Activated gamma-delta T cell treated with anti-CD3 and anti-CD28 coated beads, Interleukin-2, amount 50 U/mL, for 16 hours (primary cell): Measurements from ENCODE around the gene MT1M.
"Not testable (repeated sequence)": the region's sequence is repeated elsewhere in the genome, so short reads cannot be mapped to it uniquely, and the experiment has no call there.

ENCODE experiments used
- DNase-seq: peaks from one replicate; pipeline ENCODE4 v3.0.0-alpha.2; 2020; ENCODE audit warnings: low read depth

Gene MT1M

GRCh38 chr16:56632156-56632847 is at the start of gene MT1M:
TSS of gene MT1M (plus strand) at chr16:56632659. CDS start at chr16:56632732, 73 bp downstream.
- DNase-seq = no peak

DNA sequence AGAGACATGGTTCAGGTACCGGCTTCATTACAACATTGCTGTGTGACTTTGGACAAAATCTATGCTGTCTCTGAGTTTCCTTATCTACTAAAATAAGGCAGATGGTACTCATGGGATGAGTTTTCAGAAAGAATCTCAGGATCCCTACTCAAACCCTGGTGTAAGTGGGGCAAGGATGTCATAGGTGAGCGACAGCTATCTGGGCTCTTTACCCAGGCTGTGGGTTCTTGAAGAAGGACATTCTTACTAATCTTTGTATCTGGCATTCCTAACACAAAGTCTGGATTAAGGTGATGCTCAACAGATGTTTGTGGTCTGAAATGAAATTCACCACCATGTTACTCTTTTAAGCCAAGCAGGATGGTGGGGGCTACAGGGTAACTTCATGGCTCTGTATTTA is 49.5 kb upstream of the MT1M start:
- not testable (repeated sequence) for DNase-seq

- DNase-seq = no peak
Measured at GRCh38 chr16:56583351-56584168, 48.9 kb upstream of the MT1M start.

DNA sequence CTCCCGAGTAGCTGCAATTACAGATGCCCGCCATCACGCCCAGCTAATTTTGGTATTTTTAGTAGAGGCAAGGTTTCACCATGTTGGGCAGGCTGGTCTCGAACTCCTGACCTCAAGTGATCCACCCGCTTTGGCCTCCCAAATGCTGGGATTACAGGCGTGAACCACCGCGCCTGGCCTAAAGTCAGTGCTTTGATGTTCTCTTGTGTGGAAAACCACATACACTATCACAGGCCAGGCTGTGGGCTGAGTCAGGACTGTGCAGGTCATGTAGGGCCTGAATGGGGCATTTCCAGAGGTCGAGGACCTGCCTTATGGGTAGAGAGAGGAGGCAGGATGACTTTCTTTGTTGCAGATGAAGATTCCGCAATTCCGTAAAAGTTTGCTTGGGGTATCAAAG is 48.2 kb upstream of the MT1M start:
- DNase-seq = no peak

DNA sequence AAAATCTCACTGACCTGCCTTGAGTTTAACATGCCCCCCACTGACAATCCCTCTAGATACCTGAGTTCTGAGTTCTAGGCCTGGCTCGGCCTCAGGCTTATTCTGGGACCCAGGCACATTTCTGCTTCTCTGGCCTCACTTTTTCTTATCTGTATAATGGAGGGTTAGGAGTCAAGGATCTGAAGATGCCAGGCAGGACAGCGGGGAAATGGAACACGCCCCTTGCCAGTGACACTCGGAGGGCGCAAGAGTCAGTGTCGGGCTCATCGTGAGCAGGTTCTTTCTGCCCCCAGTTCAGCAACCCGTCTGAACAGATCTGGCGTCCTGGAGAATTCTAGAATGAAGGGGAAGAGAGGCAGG is 43.7 kb upstream of the MT1M start:
- no peak for DNase-seq

DNA sequence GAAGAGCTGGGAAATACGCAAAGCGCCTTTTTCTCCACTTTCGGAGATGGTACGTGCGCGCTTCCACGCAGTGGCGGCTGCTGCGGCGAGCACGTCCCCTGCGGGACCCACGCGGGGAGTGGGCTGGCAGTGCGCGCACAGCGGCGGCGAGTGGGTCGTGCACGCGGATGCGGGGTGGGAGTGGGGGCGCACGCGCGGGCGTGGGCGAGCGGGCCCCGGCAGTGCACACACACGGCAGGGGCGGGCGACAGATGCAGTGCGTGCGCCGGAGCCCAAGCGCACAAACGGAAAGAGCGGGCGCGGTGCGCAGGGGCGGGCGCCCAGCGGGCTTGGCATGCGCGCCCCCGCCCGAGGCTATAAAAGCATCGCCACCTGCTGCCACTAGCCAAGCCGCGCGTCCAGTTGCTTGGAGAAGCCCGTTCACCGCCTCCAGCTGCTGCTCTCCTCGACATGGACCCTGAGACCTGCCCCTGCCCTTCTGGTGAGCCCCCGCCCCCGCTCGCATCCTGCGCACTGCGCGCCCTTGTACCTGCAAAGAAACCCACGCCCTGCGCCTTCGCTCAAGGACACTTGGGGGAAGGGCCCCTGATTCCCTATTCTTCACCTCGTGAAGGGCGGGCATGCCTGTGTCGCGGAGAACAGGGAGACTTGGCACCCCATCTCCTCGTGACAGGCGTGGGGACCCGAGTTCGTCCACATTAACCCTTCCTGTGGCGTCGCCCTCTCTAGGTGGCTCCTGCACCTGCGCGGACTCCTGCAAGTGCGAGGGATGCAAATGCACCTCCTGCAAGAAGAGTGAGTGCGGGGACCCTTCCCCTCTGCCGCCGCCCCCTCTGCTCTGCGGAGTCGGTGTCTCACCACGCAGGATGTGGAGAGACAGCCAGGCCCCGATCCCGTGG is 43.1 kb upstream of the MT1M start, which contains the start of gene MT3:
MT3 (plus strand) TSS at position 388 of the 899 bp plus-strand sequence; CDS start at position 451, 63 bp downstream.
- no peak for DNase-seq

GRCh38 chr16:56591377-56592060 is 40.9 kb upstream of the MT1M start:
- no peak for DNase-seq

DNA sequence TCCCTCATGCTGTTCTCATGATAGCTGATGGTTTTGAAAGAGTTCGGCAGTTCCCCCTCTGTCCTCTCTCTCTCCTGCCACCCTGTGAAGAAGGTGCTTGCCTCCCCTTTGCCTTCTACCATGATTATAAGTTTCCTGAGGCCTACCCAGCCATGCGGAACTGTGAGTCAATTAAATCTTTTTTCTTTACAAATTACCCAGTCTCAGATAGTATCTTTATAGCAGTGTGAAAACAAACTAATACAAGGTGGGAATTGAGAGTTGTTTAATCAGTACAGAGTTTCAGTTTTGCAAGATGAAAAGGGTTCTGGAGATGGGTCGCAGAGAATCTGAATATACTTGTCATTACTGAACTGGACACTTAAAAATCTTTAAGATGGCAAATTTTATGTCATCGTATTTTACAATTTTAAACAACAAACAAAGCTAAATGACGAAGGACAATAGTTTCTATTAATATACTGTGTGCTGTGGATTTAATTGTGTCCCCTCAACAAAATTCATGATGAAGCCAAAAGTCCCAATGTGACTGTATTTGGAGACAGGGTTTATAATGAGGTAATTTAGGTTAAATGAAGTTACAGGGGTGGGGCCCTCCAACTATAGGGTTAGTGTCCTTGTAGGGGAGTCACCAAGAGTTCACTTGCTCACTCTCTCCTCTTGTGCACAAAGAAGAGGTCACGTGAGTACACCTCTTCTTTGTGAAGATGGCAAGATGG is 38.7 kb upstream of the MT1M start:
- no peak for DNase-seq

DNA sequence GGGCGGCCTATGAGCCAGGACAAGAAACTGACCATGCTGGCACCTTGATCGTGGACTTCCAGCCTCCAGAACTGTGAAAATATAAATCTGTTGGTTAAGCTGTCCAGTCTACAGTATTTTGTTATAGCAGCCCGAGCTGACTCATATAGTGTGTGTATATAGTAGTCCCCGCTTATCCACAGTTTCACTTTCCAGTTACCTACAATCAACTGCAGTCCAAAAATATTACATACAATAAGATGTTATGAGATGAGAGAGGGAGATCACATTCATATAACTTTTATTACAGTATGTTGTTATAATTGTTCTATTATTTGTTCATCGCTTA is 38.2 kb upstream of the MT1M start:
- DNase-seq = no peak

DNA sequence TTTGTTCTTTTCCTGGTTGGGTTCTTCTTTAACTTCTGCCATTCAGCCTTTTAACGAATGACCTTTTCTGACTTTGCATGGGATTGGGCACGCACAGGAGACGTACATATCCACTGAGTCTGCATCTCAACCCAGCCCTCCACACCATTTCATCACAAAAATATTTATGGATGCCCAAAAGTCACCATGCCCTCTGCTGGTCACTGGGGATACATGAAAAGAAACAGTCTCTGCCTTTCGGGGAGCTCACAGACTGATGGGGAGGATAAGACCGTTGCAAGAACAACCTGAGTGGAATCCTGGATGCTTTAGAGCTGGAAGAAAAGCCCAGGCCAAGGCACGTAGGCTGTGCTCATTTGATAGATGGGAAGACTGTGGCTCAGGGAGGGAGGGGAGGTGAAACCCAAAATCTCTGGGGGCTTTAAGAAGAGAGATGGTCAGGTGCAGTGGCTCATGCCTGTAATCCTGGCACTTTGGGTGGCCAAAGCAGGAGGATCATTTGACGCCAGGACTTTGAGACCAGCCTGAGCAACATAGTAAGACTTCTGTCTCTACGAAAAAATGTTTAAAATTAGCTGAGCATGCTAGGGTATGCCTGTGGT is 32.0 kb upstream of the MT1M start:
- DNase-seq = no peak

GRCh38 chr16:56601325-56601724 is 31.1 kb upstream of the MT1M start:
- DNase-seq = no peak

GRCh38 chr16:56603589-56603988 is 28.9 kb upstream of the MT1M start:
- no peak for DNase-seq

GRCh38 chr16:56604966-56605365 is 27.5 kb upstream of the MT1M start:
- no peak for DNase-seq

GRCh38 chr16:56605475-56605874 is 27.0 kb upstream of the MT1M start:
- no peak for DNase-seq

GRCh38 chr16:56606071-56606475 is 26.4 kb upstream of the MT1M start:
- no peak for DNase-seq

- no peak for DNase-seq
Measured at GRCh38 chr16:56606476-56607108, 25.9 kb upstream of the MT1M start.

DNA sequence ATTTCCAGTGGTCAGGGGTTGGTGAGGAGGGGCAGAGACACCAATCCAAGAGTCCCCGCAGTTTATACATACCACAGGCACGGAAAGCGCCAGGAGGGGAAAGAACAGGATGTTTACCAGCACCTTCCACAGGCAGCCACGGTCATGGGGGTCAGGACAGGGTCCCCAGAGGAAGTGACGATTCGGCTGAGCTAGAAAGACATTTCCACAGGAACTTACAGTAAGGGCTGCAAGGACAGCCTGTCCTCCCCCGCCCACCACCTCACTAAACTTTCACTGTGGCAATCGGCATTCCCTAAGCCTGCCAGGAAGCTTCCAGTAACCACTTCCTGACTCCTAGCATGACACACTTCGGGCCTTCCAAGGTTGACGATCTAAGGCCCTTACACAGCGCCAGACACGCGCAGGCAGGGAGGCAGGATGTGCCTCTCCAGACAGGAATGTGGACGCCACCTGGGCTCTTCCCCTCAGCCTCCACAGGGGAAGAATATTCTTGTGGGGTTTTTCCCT is 25.3 kb upstream of the MT1M start:
- DNase-seq = no peak

DNA sequence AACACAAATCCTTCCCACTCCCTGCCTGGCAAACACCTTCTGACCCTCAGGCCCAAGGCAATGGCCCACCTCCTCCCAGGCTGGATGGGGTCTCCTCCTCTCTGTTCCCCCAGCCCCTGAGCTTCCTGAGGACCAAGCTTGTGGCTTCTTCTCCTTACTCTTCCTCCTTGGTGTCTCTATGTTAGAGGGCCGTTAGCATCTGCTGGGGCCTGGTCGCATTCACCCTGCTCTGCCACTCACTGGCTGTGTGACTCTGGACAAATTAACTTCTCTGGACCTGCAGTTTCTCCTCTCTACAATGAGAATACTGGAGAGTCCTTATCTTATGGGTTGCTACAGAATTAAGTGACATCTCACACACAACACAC is 24.8 kb upstream of the MT1M start:
- no peak for DNase-seq

- peak; percentile 75 for DNase-seq
Measured at GRCh38 chr16:56608043-56608875, 24.2 kb upstream of the MT1M start, which contains the start of gene MT2A. TSS of gene MT2A (plus strand) at chr16:56608584. CDS start at chr16:56608656, 72 bp downstream.
